ENCODE data around the gene WDR86. TPM values are rescaled to one million over a fixed set of nuclear protein-coding genes. Genes with fewer than 3 reads are reported as not detected.

Gene WDR86
- total RNA-seq, 4 donors from 2014 or later: 5.4 to 11.8 (median 9.6) TPM

GRCh38 chr7:151428378-151429236 lies 18.8 kb upstream of the WDR86 start:
- Histone ChIP-seq H3K9me3 (no peaks in the 10 kb centered on the region), H3K27me3 (peaks cover 0 to 4% (median 0%) of the 10 kb centered on the region in 4 donors), H3K4me3 (no peak overlapping the region), H3K27ac (replicated peaks in 1 of 4) (peak overlapping the region in 3 of 4 donors; percentile 3 to 13 (median 5)), H3K36me3 (no peaks in the 10 kb centered on the region), H3K4me1 (peaks cover 3 to 31% (median 20%) of the 10 kb centered on the region in 4 donors)
- 67% methylated on average over 13 of the region's 13 CpGs for WGBS
- intact Hi-C loops (cut with DNase I): no loop called here
- no peak for DNase-seq (ENCODE audit: extremely low spot score)
- TF ChIP-seq, protein P1, sequence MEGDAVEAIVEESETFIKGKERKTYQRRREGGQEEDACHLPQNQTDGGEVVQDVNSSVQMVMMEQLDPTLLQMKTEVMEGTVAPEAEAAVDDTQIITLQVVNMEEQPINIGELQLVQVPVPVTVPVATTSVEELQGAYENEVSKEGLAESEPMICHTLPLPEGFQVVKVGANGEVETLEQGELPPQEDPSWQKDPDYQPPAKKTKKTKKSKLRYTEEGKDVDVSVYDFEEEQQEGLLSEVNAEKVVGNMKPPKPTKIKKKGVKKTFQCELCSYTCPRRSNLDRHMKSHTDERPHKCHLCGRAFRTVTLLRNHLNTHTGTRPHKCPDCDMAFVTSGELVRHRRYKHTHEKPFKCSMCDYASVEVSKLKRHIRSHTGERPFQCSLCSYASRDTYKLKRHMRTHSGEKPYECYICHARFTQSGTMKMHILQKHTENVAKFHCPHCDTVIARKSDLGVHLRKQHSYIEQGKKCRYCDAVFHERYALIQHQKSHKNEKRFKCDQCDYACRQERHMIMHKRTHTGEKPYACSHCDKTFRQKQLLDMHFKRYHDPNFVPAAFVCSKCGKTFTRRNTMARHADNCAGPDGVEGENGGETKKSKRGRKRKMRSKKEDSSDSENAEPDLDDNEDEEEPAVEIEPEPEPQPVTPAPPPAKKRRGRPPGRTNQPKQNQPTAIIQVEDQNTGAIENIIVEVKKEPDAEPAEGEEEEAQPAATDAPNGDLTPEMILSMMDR (IDR thresholded peaks at IDR 0.05): no peak
- no peak for TF ChIP-seq POLR2A (IDR thresholded peaks at IDR 0.05; ENCODE audit: low read depth)
- TF ChIP-seq EP300 (IDR thresholded peaks at IDR 0.05): no peak
- TF ChIP-seq POLR2AphosphoS5 (IDR thresholded peaks at IDR 0.05): no peak

GRCh38 chr7:151427705-151428377 lies 18.0 kb upstream of the WDR86 start:
- WGBS: 74% methylated on average over 5 of the region's 10 CpGs
- H3K27ac ChIP-seq (replicated peaks in 1 of 4): peak overlapping the region; percentile 62 to 75 (median 62)
- H3K36me3 ChIP-seq: no peaks in the 10 kb centered on the region
- intact Hi-C loops (cut with DNase I): no loop called here
- no peaks in the 10 kb centered on the region for H3K9me3 ChIP-seq
- no peak for TF ChIP-seq POLR2A (IDR thresholded peaks at IDR 0.05; ENCODE audit: low read depth)
- TF ChIP-seq, protein P1 (IDR thresholded peaks at IDR 0.05): no peak
- peaks cover 0 to 4% (median 0%) of the 10 kb centered on the region in 4 donors for H3K27me3 ChIP-seq
- H3K4me1 ChIP-seq: peaks cover 3 to 31% (median 20%) of the 10 kb centered on the region in 4 donors
- no peak for DNase-seq (ENCODE audit: extremely low spot score)
- no peak overlapping the region for H3K4me3 ChIP-seq

DNA sequence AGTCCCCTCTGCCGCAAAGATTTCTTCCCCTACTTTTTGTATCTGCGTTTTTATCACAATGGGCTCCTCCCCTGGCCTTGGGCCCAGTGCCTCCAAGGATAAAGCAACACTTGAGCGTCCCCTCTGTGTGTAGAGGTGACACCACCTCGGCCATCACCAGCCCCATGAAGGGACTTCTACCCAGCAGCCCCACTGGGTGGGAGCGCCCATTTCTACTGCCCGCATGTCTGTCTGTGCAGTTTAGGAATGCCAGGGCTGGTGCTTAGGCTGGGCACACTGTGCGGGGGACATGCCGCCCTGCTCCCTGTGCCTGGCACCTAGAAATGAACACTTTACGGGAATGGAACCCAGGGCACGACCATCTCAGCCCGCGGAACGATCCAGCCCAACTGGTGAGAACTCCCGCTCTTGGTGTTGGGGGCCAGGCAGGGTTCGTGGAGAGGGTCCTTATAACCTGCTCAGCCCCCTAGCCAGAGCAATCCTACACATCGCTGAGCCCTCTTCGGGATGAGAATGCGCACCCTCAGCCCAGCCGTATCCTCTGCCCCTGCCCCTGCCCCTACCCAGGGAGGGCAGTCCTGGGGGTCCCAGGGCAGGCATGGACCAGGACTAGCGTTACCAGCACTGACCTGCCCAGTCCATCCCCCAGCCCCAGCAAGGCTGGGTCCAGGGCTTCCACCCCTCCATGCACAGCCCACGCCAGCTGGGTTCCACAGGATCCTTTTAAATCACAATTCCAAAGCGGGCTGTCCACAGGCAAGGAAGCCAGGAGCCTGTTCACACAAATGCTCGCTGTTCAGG lies 17.3 kb upstream of the WDR86 start:
- Histone ChIP-seq H3K27ac (replicated peaks in 1 of 4) (peak overlapping the region; percentile 62 to 75 (median 62)), H3K36me3 (no peaks in the 10 kb centered on the region), H3K9me3 (peaks cover 0 to 6% (median 0%) of the 10 kb centered on the region in 4 donors), H3K4me3 (no peak overlapping the region), H3K4me1 (peaks cover 3 to 31% (median 20%) of the 10 kb centered on the region in 4 donors), H3K27me3 (peaks cover 0 to 2% (median 0%) of the 10 kb centered on the region in 4 donors)
- DNase-seq (ENCODE audit: extremely low spot score): no peak
- intact Hi-C loops (cut with DNase I): no loop called here
- 86% methylated on average over 17 of the region's 23 CpGs for WGBS
- TF ChIP-seq EP300 (IDR thresholded peaks at IDR 0.05) (no peak), POLR2A (IDR thresholded peaks at IDR 0.05; ENCODE audit: low read depth) (no peak), POLR2AphosphoS5 (IDR thresholded peaks at IDR 0.05) (no peak)
- TF ChIP-seq, protein P1 (IDR thresholded peaks at IDR 0.05): no peak

DNA sequence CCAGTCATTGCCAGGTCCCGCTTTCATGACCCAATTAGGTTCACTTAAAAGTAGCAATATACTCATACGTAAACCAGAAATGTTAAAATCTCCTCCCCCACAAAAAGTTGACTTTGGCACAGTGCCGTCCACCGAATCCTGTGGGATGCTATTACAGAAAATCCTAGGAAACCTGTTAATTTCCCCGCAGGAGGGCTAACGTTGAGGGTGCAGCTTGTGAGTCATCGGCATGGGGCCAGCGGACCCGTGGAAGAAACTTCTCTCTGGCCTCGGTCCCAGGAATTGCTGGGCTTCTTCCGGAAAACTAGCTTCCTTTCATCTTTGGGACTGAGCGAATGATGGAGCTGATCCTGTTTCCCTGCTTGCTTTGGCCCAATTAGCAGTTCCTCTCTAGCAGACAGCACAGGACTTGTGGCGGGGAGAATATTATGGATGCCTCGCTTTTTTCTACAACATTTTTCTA lies 16.6 kb upstream of the WDR86 start:
- Histone ChIP-seq H3K36me3 (no peaks in the 10 kb centered on the region), H3K27ac (replicated peaks in 1 of 4) (peak overlapping the region; percentile 62 to 75 (median 62)), H3K9me3 (peaks cover 0 to 12% (median 0%) of the 10 kb centered on the region in 4 donors), H3K27me3 (no peaks in the 10 kb centered on the region), H3K4me3 (peak overlapping the region in 2 of 4 donors; percentile 17 to 23), H3K4me1 (peaks cover 3 to 31% (median 20%) of the 10 kb centered on the region in 4 donors)
- no peak for DNase-seq (ENCODE audit: extremely low spot score)
- intact Hi-C loops (cut with DNase I): no loop called here
- 40% methylated on average over 14 of the region's 14 CpGs for WGBS
- TF ChIP-seq EP300 (IDR thresholded peaks at IDR 0.05) (peak; percentile 51), POLR2A (IDR thresholded peaks at IDR 0.05; ENCODE audit: low read depth) (no peak), POLR2AphosphoS5 (IDR thresholded peaks at IDR 0.05) (peak; percentile 41 to 57)
- TF ChIP-seq, protein P1 (IDR thresholded peaks at IDR 0.05): no peak

Data from esophagus muscularis mucosa (tissue), 4 donors.